ENCODE results near the gene CRKL. TPM values are rescaled to one million over a fixed set of nuclear protein-coding genes. Genes with fewer than 3 reads are reported as not detected.

Gene CRKL
- total RNA-seq, 1 experiment from 2014 or later, result 82.7 TPM

DNA sequence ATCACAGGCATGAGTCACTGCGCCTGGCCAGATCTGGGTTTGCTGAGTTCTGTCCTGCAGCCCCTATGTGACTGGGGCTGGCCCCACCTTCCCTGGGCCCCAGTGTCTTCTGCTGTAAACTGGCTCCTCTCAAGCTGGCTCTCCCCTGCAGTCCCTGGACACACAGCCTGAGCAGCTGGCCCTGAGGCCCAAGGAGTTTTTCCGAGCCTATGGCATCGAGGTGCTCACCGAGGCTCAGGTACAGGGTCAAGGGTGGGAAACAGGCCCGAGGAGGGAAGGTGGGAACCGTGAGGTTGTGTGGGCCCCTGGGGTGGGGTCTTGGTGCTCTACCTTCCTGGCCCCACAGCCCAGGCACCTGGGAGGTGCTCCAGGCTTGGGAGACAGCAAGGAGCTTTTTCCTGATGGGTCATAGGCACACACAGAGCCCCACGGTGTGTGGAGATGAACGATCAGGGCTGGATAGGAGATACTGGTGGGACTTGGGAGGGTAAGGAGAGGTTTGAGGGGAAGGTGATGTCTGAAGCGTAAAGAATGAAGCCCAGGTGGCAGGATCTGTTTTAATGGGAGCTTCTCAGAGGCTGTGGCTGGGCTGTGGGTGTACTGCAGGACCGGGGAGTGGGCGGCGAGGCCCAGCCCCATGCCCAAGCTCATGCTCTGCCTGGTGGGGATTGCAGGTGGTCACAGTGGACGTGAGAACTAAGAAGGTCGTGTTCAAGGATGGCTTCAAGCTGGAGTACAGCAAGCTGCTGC is 58.5 kb downstream of the CRKL start:
- POLR2A ChIA-PET, result no interaction called here
- peaks cover 8% of the 10 kb centered on the region for H3K9me3 Mint-ChIP-seq (ENCODE audit: unreplicated experiment)
- 0 out of 2 replicates have a peak, but pooled peaks cover 3% of the 10 kb centered on the region for H3K9me3 ChIP-seq
- H3K4me3 Mint-ChIP-seq (ENCODE audit: unreplicated experiment), result no peak overlapping the region
- H3K36me3 Mint-ChIP-seq (ENCODE audit: insufficient read depth, unreplicated experiment), result no peaks in the 10 kb centered on the region
- H3K27me3 Mint-ChIP-seq (ENCODE audit: insufficient read depth, unreplicated experiment), result no peaks in the 10 kb centered on the region
- no peak for DNase-seq
- TF ChIP-seq CTCF (IDR thresholded peaks at IDR 0.05; ENCODE audit: insufficient read depth in 1 of 2, low read depth in 1 of 2, low read length in 1 of 2, severe bottlenecking in 1 of 2, unreplicated experiment in 1 of 2), result no peak
- no TSS peak for BruUV-seq (replicated peaks)
- 0 out of 2 replicates have a peak, but pooled peaks cover under 1% of the 10 kb centered on the region for H3K4me1 ChIP-seq
- H3K4me1 Mint-ChIP-seq (ENCODE audit: low read depth, unreplicated experiment), result no peaks in the 10 kb centered on the region
- no peak overlapping the region for H3K4me3 ChIP-seq (ENCODE audit: low read depth, low read length)
- H3K27ac Mint-ChIP-seq (ENCODE audit: unreplicated experiment), result peak overlapping the region; percentile 41
- CTCF ChIA-PET, result no interaction called here
- no peaks in the 10 kb centered on the region; the same call in 1 of the 2 replicates for H3K27me3 ChIP-seq (replicated peaks; ENCODE audit: control insufficient read depth, insufficient read depth, low read length)
- intact Hi-C loops (cut with micrococcal nuclease; ENCODE audit: unreplicated experiment), result no loop called here
- no peaks in the 10 kb centered on the region for H3K36me3 ChIP-seq (ENCODE audit: control insufficient read depth, insufficient read depth, low read length)

DNA sequence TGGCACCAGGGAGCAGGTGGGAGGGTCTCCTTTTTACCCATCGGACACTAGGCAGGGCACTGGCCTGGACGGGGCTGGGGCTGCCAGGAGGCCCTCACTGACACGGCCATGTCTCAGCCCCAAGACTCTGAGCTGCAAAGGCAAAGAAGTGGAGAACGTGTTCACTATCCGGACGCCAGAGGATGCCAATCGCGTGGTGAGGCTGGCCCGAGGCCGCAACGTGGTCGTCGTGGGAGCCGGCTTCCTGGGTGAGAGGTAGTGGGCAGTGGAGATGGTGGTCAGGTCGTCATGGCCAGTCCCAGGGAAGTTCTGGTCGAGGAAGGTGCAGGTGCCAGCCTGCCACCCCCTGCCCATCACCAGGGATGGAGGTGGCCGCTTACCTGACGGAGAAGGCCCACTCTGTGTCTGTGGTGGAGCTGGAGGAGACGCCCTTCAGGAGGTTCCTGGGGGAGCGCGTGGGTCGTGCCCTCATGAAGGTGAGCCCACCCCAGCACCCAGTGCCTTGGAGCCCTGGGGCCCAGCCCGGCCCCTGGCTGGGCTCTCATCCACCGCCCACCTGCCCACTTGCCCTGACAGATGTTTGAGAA is 59.2 kb downstream of the CRKL start:
- intact Hi-C loops (cut with micrococcal nuclease; ENCODE audit: unreplicated experiment), result no loop called here
- Mint-ChIP-seq H3K4me1 (ENCODE audit: low read depth, unreplicated experiment) (no peaks in the 10 kb centered on the region), H3K36me3 (ENCODE audit: insufficient read depth, unreplicated experiment) (no peaks in the 10 kb centered on the region), H3K27me3 (ENCODE audit: insufficient read depth, unreplicated experiment) (no peaks in the 10 kb centered on the region), H3K4me3 (ENCODE audit: unreplicated experiment) (no peak overlapping the region), H3K27ac (ENCODE audit: unreplicated experiment) (no peak overlapping the region), H3K9me3 (ENCODE audit: unreplicated experiment) (peaks cover 8% of the 10 kb centered on the region)
- ChIA-PET CTCF (no interaction called here), POLR2A (no interaction called here)
- TF ChIP-seq CTCF (IDR thresholded peaks at IDR 0.05; ENCODE audit: insufficient read depth in 1 of 2, low read depth in 1 of 2, low read length in 1 of 2, severe bottlenecking in 1 of 2, unreplicated experiment in 1 of 2), result no peak
- Histone ChIP-seq H3K4me3 (ENCODE audit: low read depth, low read length) (no peak overlapping the region), H3K9me3 (0 out of 2 replicates have a peak, but pooled peaks cover 3% of the 10 kb centered on the region), H3K27me3 (replicated peaks; ENCODE audit: control insufficient read depth, insufficient read depth, low read length) (no peaks in the 10 kb centered on the region; the same call in 1 of the 2 replicates), H3K4me1 (peaks cover 7% of the 10 kb centered on the region; the same call in 1 of the 2 replicates), H3K36me3 (ENCODE audit: control insufficient read depth, insufficient read depth, low read length) (no peaks in the 10 kb centered on the region)
- DNase-seq, result no peak
- BruUV-seq (replicated peaks), result no TSS peak

DNA sequence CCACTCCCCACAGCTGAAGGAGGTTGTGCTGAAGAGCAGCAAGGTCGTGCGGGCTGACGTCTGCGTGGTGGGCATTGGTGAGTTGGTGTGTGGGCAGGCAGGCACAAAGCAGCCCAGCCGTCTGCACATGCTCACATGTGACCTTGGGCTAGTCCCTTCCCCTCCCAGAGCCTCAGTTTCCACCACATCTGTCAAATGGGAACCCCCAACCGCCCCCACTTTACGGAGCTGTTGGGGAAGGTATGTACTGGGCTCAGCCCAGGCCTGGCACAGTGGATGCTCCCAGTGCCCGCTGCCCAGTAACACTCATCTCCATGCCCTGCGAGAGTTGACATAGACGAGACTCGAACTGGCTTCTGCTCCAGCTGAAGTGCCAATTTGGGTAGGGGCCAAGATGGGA is 59.8 kb downstream of the CRKL start:
- no peak for DNase-seq
- intact Hi-C loops (cut with micrococcal nuclease; ENCODE audit: unreplicated experiment), result no loop called here
- Histone ChIP-seq H3K36me3 (ENCODE audit: control insufficient read depth, insufficient read depth, low read length) (no peaks in the 10 kb centered on the region), H3K4me1 (peaks cover 7% of the 10 kb centered on the region; the same call in 1 of the 2 replicates), H3K4me3 (ENCODE audit: low read depth, low read length) (no peak overlapping the region), H3K9me3 (0 out of 2 replicates have a peak, but pooled peaks cover 3% of the 10 kb centered on the region), H3K27me3 (replicated peaks; ENCODE audit: control insufficient read depth, insufficient read depth, low read length) (no peaks in the 10 kb centered on the region; the same call in 1 of the 2 replicates)
- Mint-ChIP-seq H3K4me1 (ENCODE audit: low read depth, unreplicated experiment) (no peaks in the 10 kb centered on the region), H3K4me3 (ENCODE audit: unreplicated experiment) (no peak overlapping the region), H3K9me3 (ENCODE audit: unreplicated experiment) (peaks cover 8% of the 10 kb centered on the region), H3K27me3 (ENCODE audit: insufficient read depth, unreplicated experiment) (no peaks in the 10 kb centered on the region), H3K36me3 (ENCODE audit: insufficient read depth, unreplicated experiment) (peaks cover 5% of the 10 kb centered on the region), H3K27ac (ENCODE audit: unreplicated experiment) (no peak overlapping the region)
- CTCF ChIA-PET, result no interaction called here
- no TSS peak for BruUV-seq (replicated peaks)
- POLR2A ChIA-PET, result no interaction called here
- no peak for TF ChIP-seq CTCF (IDR thresholded peaks at IDR 0.05; ENCODE audit: insufficient read depth in 1 of 2, low read depth in 1 of 2, low read length in 1 of 2, severe bottlenecking in 1 of 2, unreplicated experiment in 1 of 2)
